ENCODE data around the gene PIK3R5.

Gene PIK3R5

DNA sequence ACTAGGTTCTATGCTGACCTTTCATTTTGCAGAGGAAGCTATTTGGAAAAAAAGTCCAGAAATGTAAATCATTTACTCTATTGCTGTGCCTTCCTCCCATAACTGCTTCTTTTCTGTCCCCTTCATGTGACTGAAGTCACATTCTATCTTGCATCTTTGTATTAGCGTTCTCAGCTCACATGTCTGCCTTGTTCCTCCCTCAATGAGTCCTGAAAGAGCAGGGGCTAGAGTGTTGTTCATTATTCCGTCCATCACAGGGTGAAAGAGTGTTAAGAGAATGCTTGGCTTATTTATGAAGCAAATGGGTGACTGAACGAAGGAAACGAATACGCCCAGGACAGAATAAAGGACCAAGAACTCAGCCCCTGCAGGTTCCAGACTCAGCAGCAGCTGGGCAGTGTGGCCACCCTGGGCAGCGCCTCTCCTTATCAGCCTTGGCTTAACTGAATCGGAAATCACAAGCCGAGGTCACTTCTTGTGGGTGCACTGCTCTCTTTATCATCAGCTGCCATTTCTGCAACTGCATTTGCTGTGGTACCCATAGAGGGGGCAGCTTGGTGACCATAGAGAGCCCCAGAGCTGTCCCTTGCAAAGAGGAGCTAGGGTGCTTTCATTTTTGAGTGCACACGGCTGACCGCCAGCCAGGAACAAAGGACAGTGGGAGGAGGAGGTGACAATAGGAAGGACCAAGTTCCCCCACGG is 96.2 kb downstream of the PIK3R5 start:
- Histone ChIP-seq H3K27ac (ENCODE audit: low read depth, low read length) (no peak overlapping the region), H3K79me2 (ENCODE audit: control insufficient read depth, low read length) (no peaks in the 10 kb centered on the region), H3K4me2 (ENCODE audit: low read length) (no peak overlapping the region), H3K27me3 (ENCODE audit: control insufficient read depth, low read length) (peaks cover 36% of the 10 kb centered on the region), H3K36me3 (ENCODE audit: control insufficient read depth, low read length) (no peaks in the 10 kb centered on the region), H3K9me3 (ENCODE audit: control insufficient read depth, insufficient read depth, low read length) (no peaks in the 10 kb centered on the region), H3F3A (ENCODE audit: control insufficient read depth, insufficient read depth) (no peaks in the 10 kb centered on the region), H4K20me1 (ENCODE audit: control insufficient read depth, insufficient read depth, low read depth, low read length) (peaks cover 3% of the 10 kb centered on the region; the same call in 1 of the 2 replicates), H3K4me1 (ENCODE audit: control insufficient read depth, low read length) (no peaks in the 10 kb centered on the region), H3K4me3 (ENCODE audit: low read length) (no peak overlapping the region), H3K9me2 (replicated peaks; ENCODE audit: control insufficient read depth, low read length) (no peaks in the 10 kb centered on the region)
- no peak for TF ChIP-seq EZH2phosphoT487 (IDR thresholded peaks at IDR 0.05; ENCODE audit: borderline replicate concordance, low read length)
- TF ChIP-seq, protein P1, sequence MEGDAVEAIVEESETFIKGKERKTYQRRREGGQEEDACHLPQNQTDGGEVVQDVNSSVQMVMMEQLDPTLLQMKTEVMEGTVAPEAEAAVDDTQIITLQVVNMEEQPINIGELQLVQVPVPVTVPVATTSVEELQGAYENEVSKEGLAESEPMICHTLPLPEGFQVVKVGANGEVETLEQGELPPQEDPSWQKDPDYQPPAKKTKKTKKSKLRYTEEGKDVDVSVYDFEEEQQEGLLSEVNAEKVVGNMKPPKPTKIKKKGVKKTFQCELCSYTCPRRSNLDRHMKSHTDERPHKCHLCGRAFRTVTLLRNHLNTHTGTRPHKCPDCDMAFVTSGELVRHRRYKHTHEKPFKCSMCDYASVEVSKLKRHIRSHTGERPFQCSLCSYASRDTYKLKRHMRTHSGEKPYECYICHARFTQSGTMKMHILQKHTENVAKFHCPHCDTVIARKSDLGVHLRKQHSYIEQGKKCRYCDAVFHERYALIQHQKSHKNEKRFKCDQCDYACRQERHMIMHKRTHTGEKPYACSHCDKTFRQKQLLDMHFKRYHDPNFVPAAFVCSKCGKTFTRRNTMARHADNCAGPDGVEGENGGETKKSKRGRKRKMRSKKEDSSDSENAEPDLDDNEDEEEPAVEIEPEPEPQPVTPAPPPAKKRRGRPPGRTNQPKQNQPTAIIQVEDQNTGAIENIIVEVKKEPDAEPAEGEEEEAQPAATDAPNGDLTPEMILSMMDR (IDR thresholded peaks at IDR 0.05; ENCODE audit: low read depth, low read length, poor library complexity, severe bottlenecking) = no peak

GRCh38 chr17:8868529-8868951 is 97.0 kb downstream of the PIK3R5 start:
- Histone ChIP-seq H3K9me2 (replicated peaks; ENCODE audit: control insufficient read depth, low read length) (no peaks in the 10 kb centered on the region), H3K27ac (ENCODE audit: low read depth, low read length) (no peak overlapping the region), H3K4me2 (ENCODE audit: low read length) (no peak overlapping the region), H3K27me3 (ENCODE audit: control insufficient read depth, low read length) (peaks cover 33% of the 10 kb centered on the region), H3K36me3 (ENCODE audit: control insufficient read depth, low read length) (no peaks in the 10 kb centered on the region), H4K20me1 (ENCODE audit: control insufficient read depth, insufficient read depth, low read depth, low read length) (peaks cover 3% of the 10 kb centered on the region; the same call in 1 of the 2 replicates), H3F3A (ENCODE audit: control insufficient read depth, insufficient read depth) (no peaks in the 10 kb centered on the region), H3K79me2 (ENCODE audit: control insufficient read depth, low read length) (no peaks in the 10 kb centered on the region), H3K9me3 (ENCODE audit: control insufficient read depth, insufficient read depth, low read length) (no peaks in the 10 kb centered on the region), H3K4me3 (ENCODE audit: low read length) (no peak overlapping the region), H3K4me1 (ENCODE audit: control insufficient read depth, low read length) (no peaks in the 10 kb centered on the region)
- TF ChIP-seq EZH2phosphoT487 (IDR thresholded peaks at IDR 0.05; ENCODE audit: borderline replicate concordance, low read length) = no peak

DNA sequence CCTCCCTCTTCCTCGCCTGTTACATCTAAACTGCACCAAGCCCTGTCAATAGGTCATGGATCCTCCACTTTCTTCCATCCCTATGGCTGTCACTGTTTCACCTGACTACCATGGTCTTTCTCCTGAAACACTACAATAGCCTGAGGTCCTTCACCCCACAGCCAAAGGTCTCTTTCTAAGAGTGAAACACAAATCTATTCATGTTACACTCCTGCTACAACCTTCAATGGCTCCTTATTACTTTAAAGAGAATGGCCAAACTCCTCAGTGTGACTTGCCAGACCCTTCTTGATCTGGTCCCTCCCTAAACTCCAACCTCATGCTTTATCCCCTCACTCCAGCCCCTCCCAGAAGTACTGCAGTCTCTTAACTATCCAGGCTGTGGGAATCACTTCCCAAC is 97.4 kb downstream of the PIK3R5 start:
- Histone ChIP-seq H3K36me3 (ENCODE audit: control insufficient read depth, low read length) (no peaks in the 10 kb centered on the region), H3K79me2 (ENCODE audit: control insufficient read depth, low read length) (no peaks in the 10 kb centered on the region), H3K27me3 (ENCODE audit: control insufficient read depth, low read length) (peaks cover 33% of the 10 kb centered on the region), H3K27ac (ENCODE audit: low read depth, low read length) (no peak overlapping the region), H3K4me2 (ENCODE audit: low read length) (no peak overlapping the region), H3F3A (ENCODE audit: control insufficient read depth, insufficient read depth) (no peaks in the 10 kb centered on the region), H3K9me3 (ENCODE audit: control insufficient read depth, insufficient read depth, low read length) (no peaks in the 10 kb centered on the region), H3K9me2 (replicated peaks; ENCODE audit: control insufficient read depth, low read length) (no peaks in the 10 kb centered on the region), H4K20me1 (ENCODE audit: control insufficient read depth, insufficient read depth, low read depth, low read length) (peaks cover 3% of the 10 kb centered on the region; the same call in 1 of the 2 replicates), H3K4me1 (ENCODE audit: control insufficient read depth, low read length) (no peaks in the 10 kb centered on the region), H3K4me3 (ENCODE audit: low read length) (no peak overlapping the region)
- TF ChIP-seq EZH2phosphoT487 (IDR thresholded peaks at IDR 0.05; ENCODE audit: borderline replicate concordance, low read length) = no peak

- no peak within 1 kb of the TSS for H3K27ac ChIP-seq (ENCODE audit: low read depth, low read length)
- H3K9me3 ChIP-seq (ENCODE audit: control insufficient read depth, insufficient read depth, low read length) = no peaks in the 10 kb centered on the region
- H3K4me1 ChIP-seq (ENCODE audit: control insufficient read depth, low read length) = no peaks in the 10 kb centered on the region
- H3K36me3 ChIP-seq (ENCODE audit: control insufficient read depth, low read length) = no peaks in the 10 kb centered on the region
- H3F3A ChIP-seq (ENCODE audit: control insufficient read depth, insufficient read depth) = no peaks in the 10 kb centered on the region
- TF ChIP-seq EZH2phosphoT487 (IDR thresholded peaks at IDR 0.05; ENCODE audit: borderline replicate concordance, low read length) = no peak
- TF ChIP-seq, protein P1 (IDR thresholded peaks at IDR 0.05; ENCODE audit: low read depth, low read length, poor library complexity, severe bottlenecking) = no peak
- no peaks in the 10 kb centered on the region for H3K9me2 ChIP-seq (replicated peaks; ENCODE audit: control insufficient read depth, low read length)
- no peak within 1 kb of the TSS for H3K4me3 ChIP-seq (ENCODE audit: low read length)
- H3K4me2 ChIP-seq (ENCODE audit: low read length) = no peak within 1 kb of the TSS
- H3K79me2 ChIP-seq (ENCODE audit: control insufficient read depth, low read length) = no peaks in the 10 kb centered on the region
- peaks cover 3% of the 10 kb centered on the region; the same call in 1 of the 2 replicates for H4K20me1 ChIP-seq (ENCODE audit: control insufficient read depth, insufficient read depth, low read depth, low read length)
- peaks cover 33% of the 10 kb centered on the region for H3K27me3 ChIP-seq (ENCODE audit: control insufficient read depth, low read length)
Observed at GRCh38 chr17:8867361-8867981, 98.0 kb downstream of the PIK3R5 start, which contains the start of gene PIK3R6. Gene PIK3R6 (minus strand): TSS chr17:8867674. CDS start chr17:8849794, 17,880 bp downstream.

Measured in DOHH2 (cell line).